GM12878 (cell line): Measurements from ENCODE around the gene RARG. TPM values are rescaled to one million over a fixed set of nuclear protein-coding genes. Genes with fewer than 3 reads are reported as not detected.

ENCODE experiments used
- BACH1 ChIP-seq: fragments of 450-650 bp; IDR thresholded peaks from 2 replicates; pipeline ENCODE4 v1.6.1; 2017; ENCODE audit warnings: mild to moderate bottlenecking, borderline replicate concordance
- CHD2 ChIP-seq: IDR thresholded peaks from 2 replicates; pipeline ENCODE4 v1.6.1; 2011; ENCODE audit warnings: low read depth, low read length, improper control_type of control experiment, borderline replicate concordance
- CREB1 ChIP-seq: IDR thresholded peaks from 2 replicates; pipeline ENCODE4 v1.6.1; 2012; ENCODE audit warnings: low read depth, mild to moderate bottlenecking, inconsistent platforms
- CREM ChIP-seq: IDR thresholded peaks from 2 replicates; pipeline ENCODE4 v1.6.1; 2014; ENCODE audit warnings: antibody characterized with exemption, low read depth
- DPF2 ChIP-seq: fragments of 450-650 bp; IDR thresholded peaks from 2 replicates; pipeline ENCODE4 v1.6.1; 2017; ENCODE audit warnings: mild to moderate bottlenecking
- EED ChIP-seq: sonication (generic); IDR thresholded peaks from 2 replicates; pipeline ENCODE4 v1.6.1; 2016; ENCODE audit warnings: antibody characterized with exemption, low read depth
- EGR1 ChIP-seq, 2 experiments: IDR thresholded peaks; 1 replicate in 1 of 2; 2 replicates in 1 of 2; pipeline ENCODE4 v1.6.1; 2011 to 2012; ENCODE audit warnings: low read depth in 2 of 2, low read length in 2 of 2, borderline replicate concordance in 1 of 2, mild to moderate bottlenecking in 1 of 2, moderate library complexity in 1 of 2
- EP300 ChIP-seq, 2 experiments: fragments of 150-350 bp in 1 of 2; IDR thresholded peaks; 2 replicates each; pipeline ENCODE4 v1.6.1; 2011 to 2012; ENCODE audit warnings: low read depth in 2 of 2, low read length in 2 of 2, borderline replicate concordance in 1 of 2, improper control_type of control experiment in 1 of 2, inconsistent platforms in 1 of 2; ENCODE audit not compliant: control insufficient read depth in 1 of 2
- ETV6 ChIP-seq, 2 experiments: fragments of 450-650 bp in 1 of 2; IDR thresholded peaks in 1 of 2; conservative IDR thresholded peaks in 1 of 2; 2 replicates each; pipeline ENCODE4 v1.6.1; 2014; ENCODE audit warnings: antibody characterized with exemption in 1 of 2, borderline replicate concordance in 1 of 2, low read depth in 1 of 2, mild to moderate bottlenecking in 1 of 2, moderate library complexity in 1 of 2
- FOS ChIP-seq: IDR thresholded peaks from 3 replicates; pipeline ENCODE4 v1.6.1; 2011; ENCODE audit warnings: borderline replicate concordance; ENCODE audit not compliant: insufficient read length; ENCODE audit errors: extremely low read depth
- FOXM1 ChIP-seq: IDR thresholded peaks from 2 replicates; pipeline ENCODE4 v1.6.1; 2012; ENCODE audit warnings: low read depth, mild to moderate bottlenecking, inconsistent platforms, low read length, moderate library complexity
- GATAD2B ChIP-seq: fragments of 450-650 bp; conservative IDR thresholded peaks from 2 replicates; pipeline ENCODE4 v1.6.1; 2017; ENCODE audit warnings: low read depth, mild to moderate bottlenecking, moderate library complexity
- HDGF ChIP-seq: fragments of 450-650 bp; IDR thresholded peaks from 2 replicates; pipeline ENCODE4 v1.6.1; 2016; ENCODE audit warnings: antibody characterized with exemption
- IKZF2 ChIP-seq, 2 experiments: fragments of 450-650 bp; IDR thresholded peaks; 2 replicates each; pipeline ENCODE4 v1.6.1; 2017; ENCODE audit warnings: mild to moderate bottlenecking in 2 of 2, moderate library complexity in 2 of 2
- IRF4 ChIP-seq: IDR thresholded peaks from 2 replicates; pipeline ENCODE4 v1.6.1; 2011; ENCODE audit warnings: low read depth, low read length
- JUND ChIP-seq: IDR thresholded peaks from 2 replicates; pipeline ENCODE4 v1.6.1; 2012; ENCODE audit warnings: low read depth, mild to moderate bottlenecking, low read length, improper control_type of control experiment, moderate library complexity
- PML ChIP-seq: IDR thresholded peaks from 2 replicates; pipeline ENCODE4 v1.6.1; 2012; ENCODE audit warnings: low read length, inconsistent platforms
- RUNX3 ChIP-seq: IDR thresholded peaks from 2 replicates; pipeline ENCODE4 v1.6.1; 2012; ENCODE audit warnings: low read length, inconsistent platforms
- SIN3A ChIP-seq: IDR thresholded peaks from 2 replicates; pipeline ENCODE4 v1.6.1; 2012; ENCODE audit warnings: low read depth, low read length, improper control_type of control experiment
- SMAD5 ChIP-seq: IDR thresholded peaks from 2 replicates; pipeline ENCODE4 v1.6.1; 2016; ENCODE audit warnings: antibody characterized with exemption, low read depth
- SMARCA5 ChIP-seq: fragments of 450-650 bp; IDR thresholded peaks from 2 replicates; pipeline ENCODE4 v1.6.1; 2017; ENCODE audit warnings: mild to moderate bottlenecking
- TAF1 ChIP-seq: IDR thresholded peaks from 2 replicates; pipeline ENCODE4 v1.6.1; 2011; ENCODE audit warnings: mild to moderate bottlenecking, low read depth, low read length, borderline replicate concordance
- TCF12 ChIP-seq: IDR thresholded peaks from 2 replicates; pipeline ENCODE4 v1.6.1; 2011; ENCODE audit warnings: low read depth, mild to moderate bottlenecking, low read length
- polyA plus RNA-seq, 11 experiments: library from polyadenylated mRNA; depleted of rRNA in 4 of 11; unstranded in 6 of 11; stranded (reverse) in 5 of 11; fragments of >200 nt; fragmentation: Nextera tagmentation in 4 of 11; fragmentation: Illumina TruSeq in 1 of 11; extraction: Ambion mirVana in 4 of 11; extraction: Trizol in 1 of 11; gene quantifications; 1 replicate in 1 of 11; 2 replicates in 10 of 11; pipeline versions ENCODE4 v1.2.1 to v1.2.3, GENCODE V29; 2011 to 2016; ENCODE audit warnings: inconsistent platforms in 2 of 11, missing spikeins in 2 of 11, low read depth in 1 of 11
- total RNA-seq, 4 experiments: library from RNA; depleted of rRNA in 3 of 4; stranded (reverse); fragments of >200 nt in 3 of 4; fragmentation: Illumina TruSeq in 1 of 4; extraction: Trizol in 1 of 4; gene quantifications; 2 replicates each; pipeline versions ENCODE4 v1.2.1 to v1.2.3, GENCODE V29; 2013 to 2021
- TF ChIP-seq, protein P1 (sequence below): fragments of 450-650 bp; IDR thresholded peaks from 2 replicates; pipeline ENCODE4 v1.6.1; 2016; ENCODE audit warnings: mild to moderate bottlenecking, moderate library complexity, borderline replicate concordance
- TF ChIP-seq, protein P2 (sequence below): fragments of 450-650 bp; IDR thresholded peaks from 2 replicates; pipeline ENCODE4 v1.6.1; 2016; ENCODE audit warnings: mild to moderate bottlenecking
- TF ChIP-seq, protein P3 (sequence below): fragments of 450-650 bp; IDR thresholded peaks from 2 replicates; pipeline ENCODE4 v1.6.1; 2016; ENCODE audit warnings: mild to moderate bottlenecking

RARG gene
- total and polyA plus RNA-seq, 10 of the 15 experiments (the other 5 are each of a cell fraction or from before 2014, with no cell fraction given): 0.27 to 8.1 (median 4.1) TPM

DNA sequence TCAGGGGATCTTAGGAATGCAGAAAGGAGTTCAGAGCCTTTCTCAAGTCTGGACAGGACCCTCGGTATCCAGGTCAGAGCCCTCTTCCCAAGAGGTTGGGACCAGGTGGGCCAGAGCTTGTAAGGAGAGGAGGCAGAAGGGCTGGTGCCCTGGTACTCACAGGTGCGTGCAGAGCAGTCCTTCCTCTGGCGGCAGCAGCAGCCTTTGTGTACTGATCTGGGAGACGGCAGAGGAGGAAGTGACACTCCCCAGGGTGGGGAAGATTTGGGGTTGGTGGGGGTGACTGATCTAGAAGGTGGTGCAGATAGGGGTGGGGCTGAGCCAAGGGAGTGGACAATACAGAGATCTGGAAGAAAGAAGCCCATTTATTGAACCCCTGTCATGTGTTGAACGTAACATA, 25.0 kb downstream of the RARG start, which contains the start of gene ITGB7 (continued):
- TF ChIP-seq SMARCA5 (peak; percentile 61; the same call in 1 of the 2 replicates), JUND (no peak), IRF4 (peak; percentile 63; the same call in 1 of the 2 replicates), HDGF (peak; percentile 68), FOXM1 (peak; percentile 35; the same call in 1 of the 2 replicates), PML (peak; percentile 97), CHD2 (no peak), SIN3A (peak; percentile 70; the same call in 1 of the 2 replicates), DPF2 (no peak), EED (peak; percentile 88), BACH1 (peak; percentile 34; the same call in 1 of the 2 replicates), RUNX3 (peak; percentile 79), TAF1 (peak; percentile 93), CREM (peak; percentile 68), EP300 (IDR thresholded peaks at IDR 0.05; ENCODE audit: borderline replicate concordance in 1 of 2, control insufficient read depth in 1 of 2, low read depth in 2 of 2, low read length in 2 of 2) (peak in 1 of 2 experiments; percentile 46; a peak in 1 of 4 replicates), GATAD2B (0 out of 2 replicates have a peak, but pooled peaks have one; percentile 32), EGR1 (IDR thresholded peaks at IDR 0.05; ENCODE audit: borderline replicate concordance in 1 of 2, low read depth in 2 of 2, low read length in 2 of 2) (0 out of 3 replicates have a peak, but pooled peaks of 1 of the 2 experiments have one; percentile 5), ETV6 (conservative IDR thresholded peaks at IDR 0.05 in 1 of 2, IDR thresholded peaks at IDR 0.05 in 1 of 2; ENCODE audit: borderline replicate concordance in 1 of 2, low read depth in 1 of 2) (peak in 1 of 2 experiments; percentile 64; a peak in 2 of 4 replicates), SMAD5 (peak; percentile 94), TCF12 (peak; percentile 75), FOS (no peak), CREB1 (peak; percentile 42; the same call in 1 of the 2 replicates), IKZF2 (IDR thresholded peaks at IDR 0.05) (peak; percentile 64 to 77)
- TF ChIP-seq, protein P1, sequence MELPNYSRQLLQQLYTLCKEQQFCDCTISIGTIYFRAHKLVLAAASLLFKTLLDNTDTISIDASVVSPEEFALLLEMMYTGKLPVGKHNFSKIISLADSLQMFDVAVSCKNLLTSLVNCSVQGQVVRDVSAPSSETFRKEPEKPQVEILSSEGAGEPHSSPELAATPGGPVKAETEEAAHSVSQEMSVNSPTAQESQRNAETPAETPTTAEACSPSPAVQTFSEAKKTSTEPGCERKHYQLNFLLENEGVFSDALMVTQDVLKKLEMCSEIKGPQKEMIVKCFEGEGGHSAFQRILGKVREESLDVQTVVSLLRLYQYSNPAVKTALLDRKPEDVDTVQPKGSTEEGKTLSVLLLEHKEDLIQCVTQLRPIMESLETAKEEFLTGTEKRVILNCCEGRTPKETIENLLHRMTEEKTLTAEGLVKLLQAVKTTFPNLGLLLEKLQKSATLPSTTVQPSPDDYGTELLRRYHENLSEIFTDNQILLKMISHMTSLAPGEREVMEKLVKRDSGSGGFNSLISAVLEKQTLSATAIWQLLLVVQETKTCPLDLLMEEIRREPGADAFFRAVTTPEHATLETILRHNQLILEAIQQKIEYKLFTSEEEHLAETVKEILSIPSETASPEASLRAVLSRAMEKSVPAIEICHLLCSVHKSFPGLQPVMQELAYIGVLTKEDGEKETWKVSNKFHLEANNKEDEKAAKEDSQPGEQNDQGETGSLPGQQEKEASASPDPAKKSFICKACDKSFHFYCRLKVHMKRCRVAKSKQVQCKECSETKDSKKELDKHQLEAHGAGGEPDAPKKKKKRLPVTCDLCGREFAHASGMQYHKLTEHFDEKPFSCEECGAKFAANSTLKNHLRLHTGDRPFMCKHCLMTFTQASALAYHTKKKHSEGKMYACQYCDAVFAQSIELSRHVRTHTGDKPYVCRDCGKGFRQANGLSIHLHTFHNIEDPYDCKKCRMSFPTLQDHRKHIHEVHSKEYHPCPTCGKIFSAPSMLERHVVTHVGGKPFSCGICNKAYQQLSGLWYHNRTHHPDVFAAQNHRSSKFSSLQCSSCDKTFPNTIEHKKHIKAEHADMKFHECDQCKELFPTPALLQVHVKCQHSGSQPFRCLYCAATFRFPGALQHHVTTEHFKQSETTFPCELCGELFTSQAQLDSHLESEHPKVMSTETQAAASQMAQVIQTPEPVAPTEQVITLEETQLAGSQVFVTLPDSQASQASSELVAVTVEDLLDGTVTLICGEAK: no peak
- TF ChIP-seq, protein P2, sequence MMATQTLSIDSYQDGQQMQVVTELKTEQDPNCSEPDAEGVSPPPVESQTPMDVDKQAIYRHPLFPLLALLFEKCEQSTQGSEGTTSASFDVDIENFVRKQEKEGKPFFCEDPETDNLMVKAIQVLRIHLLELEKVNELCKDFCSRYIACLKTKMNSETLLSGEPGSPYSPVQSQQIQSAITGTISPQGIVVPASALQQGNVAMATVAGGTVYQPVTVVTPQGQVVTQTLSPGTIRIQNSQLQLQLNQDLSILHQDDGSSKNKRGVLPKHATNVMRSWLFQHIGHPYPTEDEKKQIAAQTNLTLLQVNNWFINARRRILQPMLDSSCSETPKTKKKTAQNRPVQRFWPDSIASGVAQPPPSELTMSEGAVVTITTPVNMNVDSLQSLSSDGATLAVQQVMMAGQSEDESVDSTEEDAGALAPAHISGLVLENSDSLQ: 0 out of 2 replicates have a peak, but pooled peaks have one; percentile 20
- TF ChIP-seq, protein P3, sequence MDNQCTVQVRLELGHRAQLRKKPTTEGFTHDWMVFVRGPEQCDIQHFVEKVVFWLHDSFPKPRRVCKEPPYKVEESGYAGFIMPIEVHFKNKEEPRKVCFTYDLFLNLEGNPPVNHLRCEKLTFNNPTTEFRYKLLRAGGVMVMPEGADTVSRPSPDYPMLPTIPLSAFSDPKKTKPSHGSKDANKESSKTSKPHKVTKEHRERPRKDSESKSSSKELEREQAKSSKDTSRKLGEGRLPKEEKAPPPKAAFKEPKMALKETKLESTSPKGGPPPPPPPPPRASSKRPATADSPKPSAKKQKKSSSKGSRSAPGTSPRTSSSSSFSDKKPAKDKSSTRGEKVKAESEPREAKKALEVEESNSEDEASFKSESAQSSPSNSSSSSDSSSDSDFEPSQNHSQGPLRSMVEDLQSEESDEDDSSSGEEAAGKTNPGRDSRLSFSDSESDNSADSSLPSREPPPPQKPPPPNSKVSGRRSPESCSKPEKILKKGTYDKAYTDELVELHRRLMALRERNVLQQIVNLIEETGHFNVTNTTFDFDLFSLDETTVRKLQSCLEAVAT: peak; percentile 48
